GM18867 (cell line): ENCODE data around the gene AGAP2.
"Not testable (repeated sequence)": the region's sequence is repeated elsewhere in the genome, so short reads cannot be mapped to it uniquely, and the experiment has no call there.

ENCODE experiments used
- ATAC-seq: cut with Tn5 transposase; IDR thresholded peaks from one replicate; pipeline ENCODE4 v1.9.1; 2021; ENCODE audit warnings: mild to moderate bottlenecking, moderate library complexity; ENCODE audit not compliant: unreplicated experiment

Gene AGAP2

GRCh38 chr12:57724003-57724935 lies 14.3 kb downstream of the AGAP2 start:
- ATAC-seq = no peak

GRCh38 chr12:57723630-57723962 lies 14.9 kb downstream of the AGAP2 start:
- ATAC-seq = no peak

GRCh38 chr12:57722716-57723629 lies 15.6 kb downstream of the AGAP2 start:
- ATAC-seq = no peak

DNA sequence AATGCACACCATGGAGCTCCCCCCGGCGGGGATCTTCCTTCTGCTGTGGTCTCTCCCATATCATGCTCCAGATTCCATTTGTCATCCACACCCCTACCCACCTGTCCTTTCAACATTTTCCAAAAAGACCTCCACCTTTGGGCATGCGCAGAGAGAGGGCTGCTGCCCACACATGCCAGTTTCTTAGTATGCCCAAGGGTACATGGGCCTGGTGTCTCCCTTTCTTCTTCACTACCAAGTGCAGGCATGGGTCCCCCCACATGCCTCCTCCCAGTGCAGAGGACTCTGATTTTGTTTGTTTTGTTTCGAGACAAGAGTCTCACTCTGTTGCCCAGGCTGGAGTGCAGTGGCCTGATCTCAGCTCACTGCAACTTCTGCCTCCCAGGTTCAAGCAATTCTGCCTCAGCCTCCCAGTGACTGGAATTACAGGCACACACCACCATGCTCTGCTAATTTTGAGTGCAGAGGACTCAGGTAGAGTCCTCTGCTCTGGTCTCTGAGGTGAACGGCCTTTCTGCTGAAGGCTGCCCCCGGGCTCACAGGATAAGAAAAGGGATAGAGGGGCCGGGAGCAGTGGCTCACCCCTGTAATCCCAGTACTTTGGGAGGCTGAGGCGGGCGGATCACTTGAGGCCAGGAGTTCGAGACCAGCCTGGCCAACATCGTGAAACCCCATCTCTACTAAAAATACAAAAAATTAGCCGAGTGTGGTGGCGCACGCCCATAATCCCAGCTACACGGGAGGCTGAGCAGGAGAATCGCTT lies 16.5 kb downstream of the AGAP2 start:
- not testable (repeated sequence) for ATAC-seq

- no peak for ATAC-seq
Measured at GRCh38 chr12:57720606-57721595, 17.6 kb downstream of the AGAP2 start.

DNA sequence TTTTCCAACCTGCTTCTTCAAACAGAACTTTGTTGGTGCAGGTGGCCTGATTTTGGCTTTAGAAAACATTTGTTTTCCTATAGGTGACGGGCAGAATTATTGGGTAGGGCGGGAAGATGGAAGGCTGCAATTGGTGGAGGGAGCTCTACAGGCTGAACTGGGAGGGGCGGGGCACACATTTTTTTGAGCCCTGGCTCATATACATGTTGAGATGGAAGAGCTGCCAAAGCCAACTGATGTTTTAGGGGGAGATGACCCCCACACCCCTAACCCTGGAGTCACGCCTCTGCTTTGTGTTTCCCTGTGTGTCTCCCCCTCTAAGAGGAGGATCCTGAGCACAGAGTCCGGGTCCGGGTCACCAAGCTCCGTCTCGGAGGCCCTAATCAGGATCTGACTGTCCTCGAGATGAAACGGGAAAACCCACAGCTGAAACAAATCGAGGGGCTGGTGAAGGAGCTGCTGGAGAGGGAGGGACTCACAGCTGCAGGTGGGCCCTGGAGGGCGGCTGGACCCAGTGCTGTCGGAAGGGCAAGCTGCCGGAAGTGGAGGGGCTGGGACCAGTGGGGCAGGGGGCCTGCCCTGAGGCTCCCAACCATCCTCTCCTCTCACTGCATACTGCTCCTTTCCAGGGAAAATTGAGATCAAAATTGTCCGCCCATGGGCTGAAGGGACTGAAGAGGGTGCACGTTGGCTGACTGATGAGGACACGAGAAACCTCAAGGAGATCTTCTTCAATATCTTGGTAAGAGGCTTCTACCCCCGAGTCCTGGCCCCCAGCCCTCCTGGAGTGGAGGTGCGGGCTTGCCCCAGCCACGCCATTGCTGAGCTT lies 18.6 kb downstream of the AGAP2 start:
- ATAC-seq = no peak

- ATAC-seq = no peak
Measured at GRCh38 chr12:57718641-57719528, 19.7 kb downstream of the AGAP2 start.

- no peak for ATAC-seq
Measured at GRCh38 chr12:57717846-57718640, 20.5 kb downstream of the AGAP2 start.

DNA sequence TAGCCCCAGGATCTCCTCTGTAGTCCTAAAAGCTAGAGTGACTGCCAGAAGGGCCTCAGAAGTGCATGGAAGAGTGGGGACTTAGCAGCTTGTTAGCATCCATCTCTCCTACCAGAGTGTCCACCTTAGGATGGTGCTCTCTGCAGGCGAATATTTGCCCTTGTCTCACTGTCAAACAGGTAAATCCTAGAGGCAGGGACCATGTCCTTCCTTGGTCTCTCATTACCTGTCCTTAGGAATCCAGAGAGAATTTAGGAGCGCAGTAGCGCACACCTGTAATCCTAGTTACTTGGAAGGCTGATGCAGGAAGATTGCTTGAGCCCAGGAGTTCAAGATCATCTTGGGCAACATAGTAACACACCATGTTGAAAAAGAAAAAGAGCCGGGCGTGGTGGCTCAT lies 21.4 kb downstream of the AGAP2 start:
- ATAC-seq = no peak

GRCh38 chr12:57716305-57716704 lies 22.2 kb downstream of the AGAP2 start:
- no peak for ATAC-seq

GRCh38 chr12:57715786-57716185 lies 22.8 kb downstream of the AGAP2 start:
- no peak for ATAC-seq

DNA sequence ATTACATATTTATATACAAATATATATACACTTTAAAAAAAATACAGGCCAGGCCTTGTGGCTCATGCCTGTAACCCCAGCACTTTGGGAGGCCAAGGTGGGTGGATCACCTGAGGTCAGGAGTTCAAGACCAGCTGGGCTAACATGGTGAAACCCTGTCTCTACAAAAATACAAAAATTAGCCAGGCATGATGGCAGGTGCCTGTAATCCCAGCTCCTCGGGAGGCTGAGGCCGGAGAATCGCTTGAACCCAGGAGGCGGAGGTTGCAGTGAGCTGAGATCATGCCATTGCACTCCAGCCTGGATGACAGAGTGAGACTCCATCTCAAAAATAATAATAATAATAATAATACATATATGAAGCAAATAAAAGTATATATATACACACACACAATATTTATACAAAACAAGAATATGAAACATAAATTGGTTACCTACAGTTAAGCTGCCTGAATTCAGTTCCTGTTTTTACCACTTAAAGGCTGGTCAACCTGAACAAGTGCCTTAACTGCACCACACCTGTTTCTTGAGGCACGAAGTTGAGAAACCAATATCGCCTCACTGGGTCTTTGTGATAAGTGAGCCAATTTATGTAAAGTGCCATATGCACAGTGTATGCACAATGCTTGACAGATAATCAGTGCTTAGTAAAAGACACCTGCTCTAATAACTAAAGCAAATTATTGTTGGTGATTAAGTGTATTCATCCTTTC lies 23.4 kb downstream of the AGAP2 start:
- not testable (repeated sequence) for ATAC-seq

DNA sequence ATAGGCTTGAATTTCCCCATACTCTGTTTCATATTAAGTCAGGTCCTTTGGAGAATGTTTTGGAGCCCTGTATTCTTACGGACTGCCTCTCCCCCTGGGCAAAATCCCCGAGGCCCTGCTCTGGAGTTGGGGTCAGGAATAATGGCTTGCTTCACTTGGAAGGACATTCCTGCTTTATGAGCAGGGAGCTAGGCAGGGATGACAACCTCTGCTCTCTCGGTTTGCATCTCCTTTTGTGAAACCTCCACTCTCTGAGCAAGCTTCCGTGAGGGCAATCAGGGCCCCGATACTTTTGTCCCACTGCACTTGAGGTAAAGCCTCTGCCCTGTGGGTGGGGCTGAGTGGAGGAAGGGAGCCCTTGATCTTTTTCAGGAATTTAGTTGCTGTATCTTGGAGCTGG lies 25.3 kb downstream of the AGAP2 start:
- ATAC-seq = no peak

- no peak for ATAC-seq
Measured at GRCh38 chr12:57712701-57713100, 25.8 kb downstream of the AGAP2 start.

DNA sequence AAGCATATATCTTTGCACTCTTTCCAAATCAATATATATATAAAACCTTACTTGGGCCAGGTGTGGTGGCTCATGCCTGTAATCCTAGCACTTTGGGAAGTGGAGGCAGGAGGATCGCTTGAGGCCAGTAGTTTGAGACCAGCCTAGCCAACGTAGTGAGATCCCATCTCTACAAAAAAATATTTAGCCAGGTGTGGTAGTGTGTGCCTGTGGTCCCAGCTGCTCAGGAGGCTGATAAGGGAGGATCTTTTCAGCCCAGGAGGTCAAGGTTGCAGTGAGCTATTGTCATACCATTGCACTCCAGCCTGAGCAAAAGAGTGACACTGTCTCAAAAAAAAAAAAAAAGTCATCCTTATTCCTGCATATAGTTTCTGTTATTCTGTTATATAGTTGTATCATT lies 30.2 kb downstream of the AGAP2 start:
- no peak for ATAC-seq

- no peak for ATAC-seq
Measured at GRCh38 chr12:57707250-57707649, 31.3 kb downstream of the AGAP2 start.

GRCh38 chr12:57700317-57700716 lies 38.2 kb downstream of the AGAP2 start:
- no peak for ATAC-seq
